Neutrophil (primary cell): ENCODE measurements around the gene SMAD4.
"Not testable (repeated sequence)": the region's sequence is repeated elsewhere in the genome, so short reads cannot be mapped to it uniquely, and the experiment has no call there.

Experiments
- H3K27ac ChIP-seq: fragments of 200-600 bp; sonication (generic); 2 replicates; pipeline ENCODE4 v1.5.1; 2016; ENCODE audit warnings: mild to moderate bottlenecking, moderate library complexity
- H3K27me3 ChIP-seq: fragments of 200-600 bp; sonication (generic); 2 replicates; pipeline ENCODE4 v1.6.0; 2016; ENCODE audit warnings: mild to moderate bottlenecking
- H3K36me3 ChIP-seq: fragments of 200-600 bp; sonication (generic); 2 replicates; pipeline ENCODE4 v1.5.1; 2017
- H3K4me1 ChIP-seq, 2 experiments: fragments of 200-600 bp in 1 of 2; sonication (generic) in 1 of 2; 1 replicate in 1 of 2; 2 replicates in 1 of 2; pipeline versions ENCODE4 v1.5.1 to v1.6.1; 2013 to 2016; ENCODE audit warnings: low read depth in 1 of 2, low read length in 1 of 2, mild to moderate bottlenecking in 1 of 2, moderate library complexity in 1 of 2; ENCODE audit not compliant: control insufficient read depth in 1 of 2, insufficient read depth in 1 of 2
- H3K4me3 ChIP-seq, 2 experiments: fragments of 200-600 bp in 1 of 2; sonication (generic) in 1 of 2; 1 replicate in 1 of 2; 2 replicates in 1 of 2; pipeline ENCODE4 v1.5.1; 2013 to 2016; ENCODE audit warnings: low read depth in 1 of 2, low read length in 1 of 2, mild to moderate bottlenecking in 1 of 2, moderate library complexity in 1 of 2
- H3K9me3 ChIP-seq: fragments of 200-600 bp; sonication (generic); 2 replicates; pipeline ENCODE4 v1.5.1; 2016
- TF ChIP-seq, protein P1 (sequence below): fragments of 200-600 bp; sonication (generic); IDR thresholded peaks from 2 replicates; pipeline ENCODE4 v1.5.1; 2016; ENCODE audit warnings: antibody characterized with exemption

Gene SMAD4

DNA sequence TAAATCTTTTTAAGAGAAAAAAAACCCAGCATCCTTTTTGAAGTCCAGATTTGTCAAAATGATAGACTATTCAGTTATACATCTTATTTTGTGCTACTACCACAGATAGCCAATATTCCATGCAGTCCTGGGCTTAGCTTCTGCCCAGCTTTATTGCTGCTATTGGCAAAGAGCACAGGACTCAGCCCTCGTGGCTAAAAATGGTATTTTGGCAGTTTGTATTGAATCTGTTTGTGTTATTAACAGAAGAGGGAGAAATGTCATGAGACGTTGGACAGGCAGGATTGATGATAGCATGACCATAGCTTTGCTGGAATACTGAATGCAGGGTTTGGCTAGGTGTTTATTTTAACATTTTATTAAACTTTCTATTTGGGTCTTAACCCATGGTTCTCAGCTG lies 42.8 kb upstream of the SMAD4 start:
- Histone ChIP-seq H3K27me3 (no peaks in the 10 kb centered on the region), H3K9me3 (no peaks in the 10 kb centered on the region), H3K27ac (no peak overlapping the region), H3K36me3 (peaks cover 3% of the 10 kb centered on the region), H3K4me1 (no peaks in the 10 kb centered on the region), H3K4me3 (no peak overlapping the region)
- TF ChIP-seq, protein P1, sequence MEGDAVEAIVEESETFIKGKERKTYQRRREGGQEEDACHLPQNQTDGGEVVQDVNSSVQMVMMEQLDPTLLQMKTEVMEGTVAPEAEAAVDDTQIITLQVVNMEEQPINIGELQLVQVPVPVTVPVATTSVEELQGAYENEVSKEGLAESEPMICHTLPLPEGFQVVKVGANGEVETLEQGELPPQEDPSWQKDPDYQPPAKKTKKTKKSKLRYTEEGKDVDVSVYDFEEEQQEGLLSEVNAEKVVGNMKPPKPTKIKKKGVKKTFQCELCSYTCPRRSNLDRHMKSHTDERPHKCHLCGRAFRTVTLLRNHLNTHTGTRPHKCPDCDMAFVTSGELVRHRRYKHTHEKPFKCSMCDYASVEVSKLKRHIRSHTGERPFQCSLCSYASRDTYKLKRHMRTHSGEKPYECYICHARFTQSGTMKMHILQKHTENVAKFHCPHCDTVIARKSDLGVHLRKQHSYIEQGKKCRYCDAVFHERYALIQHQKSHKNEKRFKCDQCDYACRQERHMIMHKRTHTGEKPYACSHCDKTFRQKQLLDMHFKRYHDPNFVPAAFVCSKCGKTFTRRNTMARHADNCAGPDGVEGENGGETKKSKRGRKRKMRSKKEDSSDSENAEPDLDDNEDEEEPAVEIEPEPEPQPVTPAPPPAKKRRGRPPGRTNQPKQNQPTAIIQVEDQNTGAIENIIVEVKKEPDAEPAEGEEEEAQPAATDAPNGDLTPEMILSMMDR: no peak

DNA sequence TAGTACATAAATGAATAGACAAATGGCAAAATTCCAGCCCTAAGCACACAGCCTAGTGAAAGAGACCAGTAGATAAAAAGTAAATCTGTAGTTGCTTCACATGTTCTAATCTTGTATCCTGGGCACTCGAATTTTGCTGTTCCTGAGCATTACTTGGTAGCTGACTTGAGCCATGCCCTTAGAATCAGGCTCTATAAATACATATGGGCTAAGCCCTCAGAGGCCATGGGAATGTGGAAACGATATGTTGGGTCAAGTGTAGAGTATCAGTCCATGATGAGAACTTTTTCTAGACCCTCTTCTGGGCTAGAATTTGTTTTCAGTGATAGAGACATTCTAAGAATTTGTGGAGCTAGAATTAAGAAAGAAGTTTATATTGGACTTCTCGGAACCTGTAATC lies 40.3 kb upstream of the SMAD4 start:
- H3K27ac ChIP-seq: no peak overlapping the region
- TF ChIP-seq, protein P1: no peak
- H3K27me3 ChIP-seq: no peaks in the 10 kb centered on the region
- no peaks in the 10 kb centered on the region for H3K9me3 ChIP-seq
- no peaks in the 10 kb centered on the region for H3K4me1 ChIP-seq
- H3K4me3 ChIP-seq: no peak overlapping the region
- H3K36me3 ChIP-seq: peaks cover 3% of the 10 kb centered on the region

DNA sequence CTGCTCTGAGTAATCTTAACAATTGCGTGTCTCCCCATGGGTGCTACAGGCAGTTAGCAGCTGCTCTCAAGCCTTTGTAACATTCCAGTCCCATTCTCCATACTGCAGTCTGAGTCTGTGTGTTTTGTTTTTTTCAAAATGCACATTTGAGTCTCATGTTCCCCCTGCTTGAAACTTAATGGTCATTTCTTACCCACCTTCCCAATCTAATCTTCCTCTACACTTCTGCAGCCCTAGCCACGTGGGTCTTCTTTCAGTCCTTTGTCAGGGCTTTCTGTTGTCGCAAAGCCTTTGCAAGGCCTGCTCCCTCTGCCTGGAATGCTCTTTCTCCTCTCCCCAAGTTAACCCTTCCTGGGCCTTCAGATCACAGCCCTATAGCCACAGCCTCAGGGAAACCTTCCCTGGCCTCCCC lies 37.7 kb upstream of the SMAD4 start:
- Histone ChIP-seq H3K27me3 (no peaks in the 10 kb centered on the region), H3K4me3 (no peak overlapping the region), H3K4me1 (no peaks in the 10 kb centered on the region), H3K9me3 (no peaks in the 10 kb centered on the region), H3K36me3 (no peaks in the 10 kb centered on the region), H3K27ac (no peak overlapping the region)
- TF ChIP-seq, protein P1: no peak

DNA sequence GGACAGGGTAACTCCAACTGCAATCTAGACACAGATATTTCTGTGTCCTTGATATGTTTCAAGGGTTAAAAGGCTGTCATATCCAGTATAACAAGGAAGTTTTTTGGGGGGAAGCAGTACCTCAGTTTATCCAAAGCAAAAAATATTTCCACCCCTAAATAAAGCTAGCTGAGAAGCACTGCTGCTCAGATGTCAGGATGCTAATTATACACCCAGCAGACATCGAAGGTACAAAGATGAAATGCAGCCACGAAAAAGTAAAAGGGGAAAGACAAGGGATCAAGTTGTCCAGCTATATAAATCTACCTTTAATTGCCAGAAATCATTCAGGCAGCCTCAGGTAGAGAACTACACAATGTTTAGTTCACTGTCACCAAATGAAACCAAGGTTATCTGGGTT lies 36.0 kb upstream of the SMAD4 start:
- Histone ChIP-seq H3K36me3 (no peaks in the 10 kb centered on the region), H3K27ac (no peak overlapping the region), H3K4me3 (no peak overlapping the region), H3K4me1 (no peaks in the 10 kb centered on the region), H3K9me3 (no peaks in the 10 kb centered on the region), H3K27me3 (no peaks in the 10 kb centered on the region)
- TF ChIP-seq, protein P1: no peak

DNA sequence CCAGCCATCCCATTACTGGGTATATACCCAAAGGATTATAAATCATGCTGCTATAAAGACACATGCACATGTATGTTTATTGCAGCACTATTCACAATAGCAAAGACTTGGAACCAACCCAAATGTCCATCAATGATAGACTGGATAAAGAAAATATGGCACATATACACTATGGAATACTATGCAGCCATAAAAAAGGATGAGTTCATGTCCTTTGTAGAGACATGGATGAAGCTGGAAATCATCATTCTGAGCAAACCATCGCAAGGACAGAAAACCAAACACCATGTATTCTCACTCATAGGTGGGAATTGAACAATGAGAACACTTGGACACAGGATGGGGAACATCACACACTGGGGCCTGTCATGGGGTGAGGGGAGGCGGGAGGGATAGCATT lies 26.8 kb upstream of the SMAD4 start:
- H3K27me3 ChIP-seq, H3K9me3 ChIP-seq, H3K36me3 ChIP-seq, H3K4me3 ChIP-seq, H3K27ac ChIP-seq, H3K4me1 ChIP-seq: not testable (repeated sequence)

DNA sequence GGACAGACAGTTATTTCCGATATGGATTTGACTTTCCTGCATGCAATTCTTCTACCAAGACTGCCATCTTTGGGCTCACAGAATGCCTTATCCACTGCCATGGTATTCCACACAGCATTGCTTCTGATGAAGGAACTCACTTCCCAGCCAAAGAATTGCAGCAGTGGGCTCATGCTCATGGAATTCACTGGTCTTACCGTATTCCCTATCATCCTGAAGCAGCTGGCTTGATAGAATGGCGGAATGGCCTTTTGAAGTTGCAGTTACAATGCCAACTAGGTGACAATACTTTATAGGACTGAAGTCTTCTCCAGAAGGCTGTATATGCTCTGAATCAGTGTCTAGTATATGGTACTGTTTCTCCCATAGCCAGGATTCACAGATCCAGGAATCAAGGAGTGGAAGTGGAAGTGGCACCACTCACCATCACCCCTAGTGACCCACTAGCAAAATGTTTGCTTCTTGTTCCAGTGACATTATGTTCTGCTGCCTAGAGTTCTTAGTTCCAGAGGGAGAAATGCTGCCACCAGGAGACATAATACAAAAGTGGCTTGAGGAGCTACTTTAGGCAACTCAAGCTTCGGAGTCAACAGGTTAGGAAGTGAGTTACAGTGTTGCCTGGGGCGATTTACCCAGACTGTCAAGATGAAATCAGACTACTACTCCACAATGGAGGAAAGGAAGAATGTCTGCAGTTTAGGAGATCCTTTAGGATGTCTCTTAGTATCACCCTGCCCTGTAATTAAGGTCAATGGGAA lies 23.8 kb upstream of the SMAD4 start:
- TF ChIP-seq, protein P1: no peak
- H3K27me3 ChIP-seq: no peaks in the 10 kb centered on the region
- no peaks in the 10 kb centered on the region for H3K4me1 ChIP-seq
- H3K36me3 ChIP-seq: no peaks in the 10 kb centered on the region
- H3K27ac ChIP-seq: no peak overlapping the region
- H3K9me3 ChIP-seq: no peaks in the 10 kb centered on the region
- no peak overlapping the region for H3K4me3 ChIP-seq
